ENCODE measurements around the gene PITX3.

Gene PITX3

DNA sequence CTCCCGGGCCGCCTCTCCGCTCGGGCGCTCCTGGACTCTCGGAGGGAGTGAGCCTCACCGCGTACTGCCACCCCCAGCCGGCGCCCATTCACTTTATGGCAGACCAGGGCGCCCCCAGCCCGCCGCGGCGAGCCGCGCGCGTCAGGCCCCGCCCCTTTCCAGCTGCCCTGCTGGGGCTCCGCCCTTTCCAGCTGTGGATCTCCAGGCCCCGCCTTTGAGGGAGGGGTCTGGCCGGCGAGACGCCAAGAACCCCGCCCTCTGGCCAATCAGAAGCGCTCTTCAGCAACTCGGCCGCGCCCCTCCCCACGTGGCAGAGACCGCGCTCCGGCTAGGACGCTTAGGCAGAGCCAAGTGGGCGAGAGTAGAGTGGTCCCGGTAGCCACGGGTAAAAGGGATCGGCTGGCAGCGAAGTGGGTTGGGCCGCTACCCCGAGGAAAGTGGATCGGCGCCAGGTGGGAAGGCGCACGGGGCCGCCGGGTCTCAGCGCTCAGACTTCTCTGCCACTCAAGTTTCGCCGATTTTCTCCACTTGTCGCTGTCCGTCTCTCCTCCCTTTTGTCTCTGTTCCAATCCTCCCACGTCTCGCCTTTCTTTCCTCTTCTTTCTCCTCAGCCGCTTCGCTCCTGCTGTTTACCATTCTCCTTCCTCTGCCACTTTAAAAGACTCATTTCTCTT, at the start of gene PITX3:
PITX3 (minus strand) TSS at position 69 of the 674 bp plus-strand sequence. CDS start 9,432 bp downstream, outside the sequence.
- TF ChIP-seq, protein P1, sequence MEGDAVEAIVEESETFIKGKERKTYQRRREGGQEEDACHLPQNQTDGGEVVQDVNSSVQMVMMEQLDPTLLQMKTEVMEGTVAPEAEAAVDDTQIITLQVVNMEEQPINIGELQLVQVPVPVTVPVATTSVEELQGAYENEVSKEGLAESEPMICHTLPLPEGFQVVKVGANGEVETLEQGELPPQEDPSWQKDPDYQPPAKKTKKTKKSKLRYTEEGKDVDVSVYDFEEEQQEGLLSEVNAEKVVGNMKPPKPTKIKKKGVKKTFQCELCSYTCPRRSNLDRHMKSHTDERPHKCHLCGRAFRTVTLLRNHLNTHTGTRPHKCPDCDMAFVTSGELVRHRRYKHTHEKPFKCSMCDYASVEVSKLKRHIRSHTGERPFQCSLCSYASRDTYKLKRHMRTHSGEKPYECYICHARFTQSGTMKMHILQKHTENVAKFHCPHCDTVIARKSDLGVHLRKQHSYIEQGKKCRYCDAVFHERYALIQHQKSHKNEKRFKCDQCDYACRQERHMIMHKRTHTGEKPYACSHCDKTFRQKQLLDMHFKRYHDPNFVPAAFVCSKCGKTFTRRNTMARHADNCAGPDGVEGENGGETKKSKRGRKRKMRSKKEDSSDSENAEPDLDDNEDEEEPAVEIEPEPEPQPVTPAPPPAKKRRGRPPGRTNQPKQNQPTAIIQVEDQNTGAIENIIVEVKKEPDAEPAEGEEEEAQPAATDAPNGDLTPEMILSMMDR (IDR thresholded peaks at IDR 0.05; ENCODE audit: control insufficient read depth, insufficient read depth, low read depth, low read length, missing control alignments) = no peak
- peak within 1 kb of the TSS; percentile 81 for H3K4me3 ChIP-seq (ENCODE audit: control insufficient read depth, low read depth, low read length)
- no peak for DNase-seq (ENCODE audit: low read depth)

DNA sequence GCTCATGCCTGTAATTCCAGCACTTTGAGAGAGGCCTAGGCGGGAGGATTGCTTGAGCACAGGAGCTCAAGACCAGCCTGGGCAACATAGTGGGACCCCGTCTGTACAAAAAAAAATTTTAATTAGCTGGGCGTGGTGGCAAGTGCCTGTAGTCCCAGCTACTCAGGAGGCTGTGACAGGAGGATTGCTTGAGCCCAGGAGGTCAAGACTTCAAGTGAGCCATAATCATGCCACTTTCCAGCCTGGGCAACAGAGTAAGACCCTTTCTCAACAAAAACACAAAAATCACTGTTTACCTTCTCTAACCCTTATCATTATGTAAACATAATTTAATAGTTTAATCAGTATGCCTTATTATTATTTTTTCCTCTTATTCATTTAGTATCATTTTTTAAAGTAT, 48.5 kb upstream of the PITX3 start:
- no peak overlapping the region for H3K4me3 ChIP-seq (ENCODE audit: control insufficient read depth, low read depth, low read length)
- TF ChIP-seq, protein P1 (IDR thresholded peaks at IDR 0.05; ENCODE audit: control insufficient read depth, insufficient read depth, low read depth, low read length, missing control alignments) = no peak
- no peak for DNase-seq (ENCODE audit: low read depth)

DNA sequence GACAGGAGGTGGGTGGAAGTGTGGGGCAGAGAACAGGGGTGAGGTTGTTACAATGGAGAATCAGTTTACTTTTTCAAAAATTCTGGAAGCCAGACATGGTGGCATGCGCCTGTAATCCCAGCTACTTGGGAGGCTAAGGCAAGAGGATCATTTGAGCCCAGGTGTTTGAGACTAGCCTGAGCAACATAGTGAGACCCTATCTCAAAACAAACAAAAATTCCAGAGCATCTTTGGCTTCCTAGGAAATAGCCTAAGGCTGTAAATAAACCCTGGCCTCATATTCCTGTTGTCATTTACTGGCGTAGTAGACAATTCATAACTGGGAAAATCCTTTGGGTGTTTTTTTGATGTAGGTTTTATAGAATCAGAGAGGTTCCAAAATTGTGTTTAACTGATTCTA, 48.0 kb upstream of the PITX3 start:
- TF ChIP-seq, protein P1 (IDR thresholded peaks at IDR 0.05; ENCODE audit: control insufficient read depth, insufficient read depth, low read depth, low read length, missing control alignments) = no peak
- H3K4me3 ChIP-seq (ENCODE audit: control insufficient read depth, low read depth, low read length) = no peak overlapping the region
- DNase-seq (ENCODE audit: low read depth) = no peak

DNA sequence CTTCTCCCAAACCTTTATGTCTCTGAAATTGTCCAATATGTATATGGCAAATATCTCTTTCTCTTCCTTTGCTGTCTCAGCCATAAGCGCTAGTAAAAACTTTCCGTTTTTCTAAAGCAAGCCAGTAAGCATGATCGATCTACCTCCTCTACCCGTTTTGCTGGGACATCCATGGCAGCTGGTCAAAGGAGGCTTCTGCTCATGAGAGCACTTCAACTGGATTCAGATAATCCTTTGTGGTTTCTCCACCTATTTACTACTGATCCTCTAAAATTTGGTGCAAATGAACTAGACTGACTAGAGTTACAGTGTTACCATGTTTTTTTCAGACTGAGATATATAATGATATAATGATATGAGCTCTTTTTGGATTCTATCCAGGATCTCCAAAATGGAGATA, 46.7 kb upstream of the PITX3 start:
- no peak for DNase-seq (ENCODE audit: low read depth)
- TF ChIP-seq, protein P1 (IDR thresholded peaks at IDR 0.05; ENCODE audit: control insufficient read depth, insufficient read depth, low read depth, low read length, missing control alignments) = no peak
- no peak overlapping the region for H3K4me3 ChIP-seq (ENCODE audit: control insufficient read depth, low read depth, low read length)

DNA sequence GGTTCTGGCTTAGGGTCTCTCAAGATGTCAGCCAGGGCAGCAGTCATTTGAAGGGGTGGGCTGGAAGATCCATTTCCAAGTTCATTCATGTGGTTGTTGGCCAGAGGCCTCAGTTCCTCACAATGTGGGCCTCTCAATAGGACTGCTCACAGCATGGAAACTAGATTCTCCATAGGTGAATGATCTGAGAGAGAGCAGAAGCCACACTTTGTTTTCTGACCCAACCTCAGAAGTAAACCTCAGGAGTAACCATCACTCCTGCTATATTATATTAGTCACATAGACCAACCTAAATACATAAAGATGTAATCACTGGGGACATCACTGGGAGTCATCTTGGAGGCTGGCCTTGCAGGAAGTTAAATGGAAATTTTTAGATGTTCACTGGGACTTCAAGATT, 46.2 kb upstream of the PITX3 start:
- DNase-seq (ENCODE audit: low read depth) = no peak
- TF ChIP-seq, protein P1 (IDR thresholded peaks at IDR 0.05; ENCODE audit: control insufficient read depth, insufficient read depth, low read depth, low read length, missing control alignments) = no peak
- no peak overlapping the region for H3K4me3 ChIP-seq (ENCODE audit: control insufficient read depth, low read depth, low read length)

DNA sequence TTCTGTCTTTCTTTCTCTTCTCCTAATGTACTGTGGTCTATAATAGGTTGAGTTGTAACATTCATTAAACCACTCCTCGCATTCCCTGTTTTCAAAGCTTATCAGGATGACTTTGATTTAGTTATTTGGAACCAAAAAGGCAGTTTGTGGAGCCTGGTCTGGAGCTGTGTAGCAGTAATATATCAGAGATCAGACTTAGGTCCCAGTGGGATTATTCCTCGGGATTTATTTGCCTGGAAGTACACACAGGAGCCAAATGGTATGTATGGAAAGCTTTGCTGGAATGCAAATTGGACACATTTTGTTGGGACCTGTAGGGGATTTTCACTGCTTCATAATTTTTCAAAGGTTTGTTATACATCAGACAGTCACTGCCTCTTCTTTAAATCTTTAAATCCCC, 44.9 kb upstream of the PITX3 start:
- no peak for DNase-seq (ENCODE audit: low read depth)
- H3K4me3 ChIP-seq (ENCODE audit: control insufficient read depth, low read depth, low read length) = no peak overlapping the region
- TF ChIP-seq, protein P1 (IDR thresholded peaks at IDR 0.05; ENCODE audit: control insufficient read depth, insufficient read depth, low read depth, low read length, missing control alignments) = no peak
